Left lobe of liver (tissue), 2 donors: Measurements from ENCODE around the gene CEP250. TPM values are rescaled to one million over a fixed set of nuclear protein-coding genes. Genes with fewer than 3 reads are reported as not detected.
A peak's percentile ranks its signal among the peaks of the same experiment; 100 is the strongest.

Experiments
- ATAC-seq: fragments of 200-7000 bp; cut with Tn5 transposase; one replicate; pipeline ENCODE4 v1.9.1; 2020; ENCODE audit warnings: mild to moderate bottlenecking, moderate library complexity
- DNase-seq: peaks from one replicate; pipeline ENCODE4 v3.0.0-alpha.2; 2020; ENCODE audit warnings: low spot score
- total RNA-seq: library from RNA; stranded (reverse); gene quantifications from one replicate; pipeline ENCODE4 v1.2.1, GENCODE V29; 2021
- donor health status: DM: no; HTN: no; CAD: no; lungs with moderate emphysema.
- donor health status: DM: no; HTN: yes; CAD: no.

Gene CEP250, protein sequence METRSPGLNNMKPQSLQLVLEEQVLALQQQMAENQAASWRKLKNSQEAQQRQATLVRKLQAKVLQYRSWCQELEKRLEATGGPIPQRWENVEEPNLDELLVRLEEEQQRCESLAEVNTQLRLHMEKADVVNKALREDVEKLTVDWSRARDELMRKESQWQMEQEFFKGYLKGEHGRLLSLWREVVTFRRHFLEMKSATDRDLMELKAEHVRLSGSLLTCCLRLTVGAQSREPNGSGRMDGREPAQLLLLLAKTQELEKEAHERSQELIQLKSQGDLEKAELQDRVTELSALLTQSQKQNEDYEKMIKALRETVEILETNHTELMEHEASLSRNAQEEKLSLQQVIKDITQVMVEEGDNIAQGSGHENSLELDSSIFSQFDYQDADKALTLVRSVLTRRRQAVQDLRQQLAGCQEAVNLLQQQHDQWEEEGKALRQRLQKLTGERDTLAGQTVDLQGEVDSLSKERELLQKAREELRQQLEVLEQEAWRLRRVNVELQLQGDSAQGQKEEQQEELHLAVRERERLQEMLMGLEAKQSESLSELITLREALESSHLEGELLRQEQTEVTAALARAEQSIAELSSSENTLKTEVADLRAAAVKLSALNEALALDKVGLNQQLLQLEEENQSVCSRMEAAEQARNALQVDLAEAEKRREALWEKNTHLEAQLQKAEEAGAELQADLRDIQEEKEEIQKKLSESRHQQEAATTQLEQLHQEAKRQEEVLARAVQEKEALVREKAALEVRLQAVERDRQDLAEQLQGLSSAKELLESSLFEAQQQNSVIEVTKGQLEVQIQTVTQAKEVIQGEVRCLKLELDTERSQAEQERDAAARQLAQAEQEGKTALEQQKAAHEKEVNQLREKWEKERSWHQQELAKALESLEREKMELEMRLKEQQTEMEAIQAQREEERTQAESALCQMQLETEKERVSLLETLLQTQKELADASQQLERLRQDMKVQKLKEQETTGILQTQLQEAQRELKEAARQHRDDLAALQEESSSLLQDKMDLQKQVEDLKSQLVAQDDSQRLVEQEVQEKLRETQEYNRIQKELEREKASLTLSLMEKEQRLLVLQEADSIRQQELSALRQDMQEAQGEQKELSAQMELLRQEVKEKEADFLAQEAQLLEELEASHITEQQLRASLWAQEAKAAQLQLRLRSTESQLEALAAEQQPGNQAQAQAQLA (N-terminal part only)
- 14.6 TPM for total RNA-seq

GRCh38 chr20:35454881-35455609 is at the start of gene CEP250:
TSS of gene CEP250 (plus strand) at chr20:35455598. CDS start at chr20:35462368, 6,770 bp downstream.
- ATAC-seq, result peak; percentile 95
- DNase-seq, result peak; percentile 96

GRCh38 chr20:35405775-35406174 is 49.6 kb upstream of the CEP250 start:
- ATAC-seq (no peak), DNase-seq (no peak)

DNA sequence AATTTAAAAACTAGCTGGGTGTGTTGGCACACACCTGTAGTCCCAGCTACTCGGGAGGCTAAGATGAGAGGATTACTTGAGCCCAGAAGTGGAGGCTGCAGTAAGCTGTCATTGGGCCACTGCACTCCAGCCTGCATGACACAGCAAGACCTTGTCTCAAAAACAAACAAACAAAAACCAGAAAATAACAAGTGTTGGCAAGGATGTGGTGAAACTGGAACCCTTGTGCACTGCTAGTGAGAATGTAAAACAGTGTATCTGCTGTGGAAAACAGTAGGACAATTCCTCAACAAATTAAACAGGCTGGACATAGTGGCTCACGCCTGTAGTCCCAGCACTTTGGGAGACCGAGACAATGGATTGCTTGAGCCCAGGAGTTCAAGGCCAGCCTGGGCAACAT is 47.1 kb upstream of the CEP250 start:
- ATAC-seq, result no peak
- no peak for DNase-seq

DNA sequence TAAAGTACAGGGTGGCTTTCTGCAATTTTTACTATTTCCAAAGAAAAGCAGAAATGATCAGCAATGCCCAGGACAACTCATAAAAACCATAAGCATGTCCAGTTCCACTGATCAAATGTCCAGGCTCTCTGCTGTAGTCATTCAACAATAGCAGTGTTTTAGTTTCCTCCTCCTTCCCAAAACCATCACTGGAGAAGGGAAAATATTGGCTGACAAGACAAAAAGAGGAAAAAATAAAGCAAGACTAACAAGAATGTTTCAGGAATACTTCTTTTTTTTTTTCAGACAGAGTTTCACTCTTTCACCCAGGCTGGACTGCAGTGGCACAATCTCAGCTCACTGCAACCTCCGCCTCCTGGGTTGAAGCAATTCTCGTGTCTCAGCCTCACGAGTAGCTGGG is 45.9 kb upstream of the CEP250 start:
- DNase-seq, result no peak
- ATAC-seq, result no peak

GRCh38 chr20:35410613-35411012 is 44.8 kb upstream of the CEP250 start:
- ATAC-seq (no peak), DNase-seq (no peak)

DNA sequence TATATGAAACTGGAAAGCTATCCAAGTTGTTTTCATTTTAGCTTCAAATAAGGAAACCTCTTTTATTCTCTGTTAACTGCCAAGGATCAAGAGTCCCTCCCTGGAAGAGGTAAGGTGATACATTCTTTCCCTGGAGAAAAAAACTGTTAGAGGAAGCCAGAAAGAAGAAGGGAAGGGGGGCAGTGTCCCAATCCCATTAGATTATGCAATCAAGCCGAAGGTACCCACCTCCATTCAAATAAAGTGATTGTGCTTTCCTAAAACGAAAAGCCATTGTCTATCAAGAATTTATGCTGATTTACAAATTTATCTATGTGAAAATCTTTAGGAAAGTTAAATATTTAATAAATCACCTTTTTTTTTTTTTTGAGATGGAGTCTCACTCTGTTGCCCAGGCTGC is 34.1 kb upstream of the CEP250 start:
- no peak for ATAC-seq

GRCh38 chr20:35431621-35432429 is 23.6 kb upstream of the CEP250 start:
- ATAC-seq (no peak), DNase-seq (no peak)

More for the DNA sequence above, 34.1 kb upstream of the CEP250 start:
- no peak for DNase-seq

DNA sequence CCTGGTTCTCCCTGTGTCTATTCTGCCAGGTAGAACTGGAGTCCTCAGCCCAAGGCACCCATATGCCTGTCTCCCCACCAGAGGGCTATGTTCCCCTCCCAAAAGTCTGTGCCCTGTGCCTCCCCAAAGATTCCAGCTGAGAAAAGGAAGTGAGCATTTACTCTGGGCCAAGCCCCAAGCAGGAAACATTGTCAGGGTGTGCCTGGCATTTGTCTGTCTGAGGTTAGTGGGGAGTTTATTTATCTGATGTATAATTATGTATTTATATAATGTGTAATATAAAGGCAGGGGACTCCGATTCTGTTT is 23.0 kb upstream of the CEP250 start:
- no peak for DNase-seq
- no peak for ATAC-seq

DNA sequence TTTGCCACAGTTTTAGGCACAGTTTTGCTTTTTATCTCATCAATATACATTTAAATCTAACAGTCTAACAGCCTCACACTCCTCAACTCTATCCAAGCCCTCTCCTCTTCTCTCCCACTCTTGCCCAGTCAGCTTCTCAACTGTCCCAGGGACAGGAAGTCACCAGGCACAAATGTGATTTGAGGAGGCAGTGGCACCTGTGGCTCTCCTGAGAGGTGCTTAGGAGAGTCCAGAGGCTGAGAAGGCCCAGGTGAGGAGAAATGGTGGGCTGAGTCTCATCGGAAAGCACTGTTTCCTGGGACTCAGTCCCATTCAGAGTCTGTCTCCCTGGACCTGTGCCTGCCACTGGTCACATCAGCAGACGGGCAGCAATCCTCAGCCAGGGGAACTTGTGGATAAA is 22.1 kb upstream of the CEP250 start:
- ATAC-seq (no peak), DNase-seq (no peak)

- no peak for DNase-seq
- ATAC-seq, result no peak
Observed at GRCh38 chr20:35434085-35435005, 21.1 kb upstream of the CEP250 start.

- no peak for DNase-seq
- no peak for ATAC-seq
Observed at GRCh38 chr20:35436177-35436573, 19.2 kb upstream of the CEP250 start.

DNA sequence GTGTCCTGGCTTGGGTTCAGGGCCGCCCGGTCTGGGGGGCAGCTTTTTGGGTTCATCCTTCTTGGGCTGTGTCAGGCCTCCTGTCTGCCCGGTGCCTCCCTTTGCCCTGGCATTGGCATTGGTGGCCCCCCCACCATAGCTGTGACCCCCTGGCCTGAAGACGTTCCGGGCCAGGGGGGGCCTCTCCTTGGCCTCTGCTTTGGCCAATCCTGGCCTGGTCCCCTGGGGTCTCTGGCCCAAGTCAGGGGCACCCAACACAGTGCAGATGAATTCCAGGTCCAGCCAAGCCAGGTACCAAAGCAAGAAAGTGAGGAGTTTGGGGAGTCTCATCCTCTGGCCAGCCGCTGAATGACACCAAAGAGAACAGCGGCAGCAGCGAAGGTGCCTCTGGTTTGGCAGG is 17.8 kb upstream of the CEP250 start:
- ATAC-seq, result no peak
- DNase-seq, result no peak

- no peak for ATAC-seq
Observed at GRCh38 chr20:35443003-35443402, 12.4 kb upstream of the CEP250 start.

GRCh38 chr20:35444226-35444625 is 11.2 kb upstream of the CEP250 start:
- DNase-seq (no peak), ATAC-seq (no peak)

More at GRCh38 chr20:35443003-35443402, 12.4 kb upstream of the CEP250 start:
- no peak for DNase-seq

- DNase-seq, result no peak
- ATAC-seq, result peak; percentile 57
Observed at GRCh38 chr20:35446356-35447078, 8.9 kb upstream of the CEP250 start.

DNA sequence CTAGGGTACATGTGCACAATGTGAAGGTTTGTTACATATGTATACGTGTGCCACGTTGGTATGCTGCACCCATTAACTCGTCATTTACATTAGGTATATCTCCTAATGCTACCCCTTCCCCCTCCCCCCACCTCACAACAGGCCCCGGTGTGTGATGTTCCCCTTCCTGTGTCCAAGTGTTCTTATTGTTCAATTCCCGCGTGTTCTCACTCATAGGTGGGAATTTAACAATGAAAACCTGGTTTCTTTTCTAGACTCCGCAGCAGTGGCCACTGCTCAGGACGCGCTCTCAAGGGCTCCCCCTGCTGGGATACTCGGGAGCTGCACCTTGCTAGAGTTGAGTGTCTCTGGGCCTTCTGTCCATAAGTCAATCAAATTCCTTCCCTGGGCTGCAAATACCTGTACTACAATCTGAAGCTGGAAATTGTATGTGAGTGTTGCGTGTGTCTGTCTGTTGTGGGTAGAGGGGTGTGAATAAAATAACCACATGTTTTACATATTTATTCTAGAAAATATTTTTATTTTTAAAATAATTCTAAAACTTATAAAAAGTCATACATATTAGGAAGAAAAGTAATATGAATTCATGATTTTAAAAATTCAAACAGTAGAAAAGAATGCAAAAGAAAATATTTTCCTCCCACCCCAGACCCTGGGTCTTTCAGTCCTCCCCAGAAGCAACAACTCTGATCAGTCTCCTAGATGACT is 8.2 kb upstream of the CEP250 start:
- DNase-seq (peak; percentile 87), ATAC-seq (peak; percentile 98)

GRCh38 chr20:35448788-35449373 is 6.5 kb upstream of the CEP250 start:
- no peak for DNase-seq

More at GRCh38 chr20:35448788-35449373, 6.5 kb upstream of the CEP250 start:
- ATAC-seq, result no peak
